Spinal cord (tissue), 10 donors: ENCODE results near the gene PNP. TPM values are rescaled to one million over a fixed set of nuclear protein-coding genes. Genes with fewer than 3 reads are reported as not detected.
"Not testable (repeated sequence)": the region's sequence is repeated elsewhere in the genome, so short reads cannot be mapped to it uniquely, and the experiment has no call there.

Experiments used
- DNase-seq, 6 donors: peaks; one replicate each; pipeline versions ENCODE4 v3.0.0 to v3.0.0-alpha.2; 2013 to 2015; ENCODE audit warnings: low spot score in 6 of 6, low read depth in 4 of 6
- H3K27ac ChIP-seq: one replicate; pipeline ENCODE4 v1.5.1; 2013; ENCODE audit warnings: low read depth, low read length, control low read depth
- H3K27me3 ChIP-seq: one replicate; pipeline ENCODE4 v1.6.1; 2013; ENCODE audit warnings: low read length; ENCODE audit not compliant: control insufficient read depth, insufficient read depth
- H3K36me3 ChIP-seq: one replicate; pipeline ENCODE4 v1.6.1; 2013; ENCODE audit warnings: low read length; ENCODE audit not compliant: control insufficient read depth, insufficient read depth
- H3K4me1 ChIP-seq: one replicate; pipeline ENCODE4 v1.6.1; 2013; ENCODE audit warnings: low read length; ENCODE audit not compliant: control insufficient read depth, insufficient read depth
- H3K4me3 ChIP-seq: one replicate; pipeline ENCODE4 v1.5.1; 2013; ENCODE audit warnings: low read depth, low read length, control low read depth
- H3K9me3 ChIP-seq: one replicate; pipeline ENCODE4 v1.6.1; 2013; ENCODE audit warnings: low read length; ENCODE audit not compliant: control insufficient read depth, insufficient read depth
- WGBS: methylation state at CpG from one replicate; pipeline ENCODE4 v1.1.5; 2013; ENCODE audit warnings: missing lambda C conversion rate; ENCODE audit not compliant: insufficient coverage; 5-methylcytosine and 5-hydroxymethylcytosine counted together
- polyA plus RNA-seq, 2 donors: library from polyadenylated mRNA; unstranded; fragments of 120-200 nt; gene quantifications; one replicate each; pipeline ENCODE4 v1.2.1, GENCODE V29; 2013; ENCODE audit not compliant: insufficient read length in 2 of 2
- total RNA-seq, 2 donors: library from RNA; depleted of rRNA in 1 of 2; stranded (reverse); fragments of 120-200 nt in 1 of 2; fragments of >200 nt in 1 of 2; gene quantifications; one replicate each; pipeline versions ENCODE4 v1.2.3 to v1.2.4, GENCODE V29; 2013 to 2014
- donor health status: healthy.

Gene PNP
- total and polyA plus RNA-seq, 4 donors = 20.9 to 27.3 (median 24.5) TPM

DNA sequence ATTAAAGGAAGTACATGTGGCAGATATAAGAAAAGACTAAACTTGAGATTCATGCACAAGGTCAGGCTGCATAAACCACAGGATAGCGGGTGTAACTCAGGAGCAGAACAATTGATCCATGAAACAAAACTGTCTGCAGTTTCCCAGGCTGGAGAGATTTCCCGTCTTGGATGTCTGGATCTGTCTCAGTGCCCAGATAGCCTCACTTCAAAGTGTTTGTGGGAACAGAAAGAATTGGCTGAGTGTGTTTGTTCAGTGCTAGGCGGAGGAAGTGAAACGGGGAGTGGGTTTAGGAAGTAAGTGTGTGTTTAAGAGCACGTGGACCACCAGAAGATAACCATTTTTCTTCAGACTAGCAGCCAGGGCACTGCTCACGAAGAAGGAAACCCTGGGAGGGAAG, 34.7 kb downstream of the PNP start:
- peak in 1 of 6 donors; percentile 4 for DNase-seq
- 52% methylated on average over 2 of the region's 6 CpGs for WGBS
- Histone ChIP-seq H3K27me3 (no peaks in the 10 kb centered on the region), H3K4me3 (no peak overlapping the region), H3K4me1 (no peaks in the 10 kb centered on the region), H3K9me3 (no peaks in the 10 kb centered on the region), H3K27ac (no peak overlapping the region), H3K36me3 (no peaks in the 10 kb centered on the region)

DNA sequence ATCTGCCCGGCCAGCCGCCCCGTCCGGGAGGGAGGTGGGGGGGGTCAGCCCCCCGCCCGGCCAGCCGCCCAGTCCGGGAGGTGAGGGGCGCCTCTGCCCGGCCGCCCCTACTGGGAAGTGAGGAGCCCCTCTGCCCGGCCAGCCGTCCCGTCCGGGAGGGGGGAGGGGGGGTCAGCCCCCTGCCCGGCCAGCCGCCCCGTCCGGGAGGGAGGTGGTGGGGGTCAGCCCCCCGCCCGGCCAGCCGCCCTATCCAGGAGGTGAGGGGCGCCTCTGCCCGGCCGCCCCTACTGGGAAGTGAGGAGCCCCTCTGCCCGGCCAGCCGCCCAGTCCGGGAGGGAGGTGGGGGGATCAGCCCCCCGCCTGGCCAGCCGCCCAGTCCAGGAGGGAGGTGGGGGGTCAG, 37.1 kb downstream of the PNP start:
- H3K9me3 ChIP-seq, H3K27me3 ChIP-seq, H3K4me3 ChIP-seq, H3K4me1 ChIP-seq, H3K36me3 ChIP-seq, H3K27ac ChIP-seq, DNase-seq: not testable (repeated sequence)
- no CpG with 5 or more reads among the region's 30 CpGs for whole genome bisulfite sequencing

DNA sequence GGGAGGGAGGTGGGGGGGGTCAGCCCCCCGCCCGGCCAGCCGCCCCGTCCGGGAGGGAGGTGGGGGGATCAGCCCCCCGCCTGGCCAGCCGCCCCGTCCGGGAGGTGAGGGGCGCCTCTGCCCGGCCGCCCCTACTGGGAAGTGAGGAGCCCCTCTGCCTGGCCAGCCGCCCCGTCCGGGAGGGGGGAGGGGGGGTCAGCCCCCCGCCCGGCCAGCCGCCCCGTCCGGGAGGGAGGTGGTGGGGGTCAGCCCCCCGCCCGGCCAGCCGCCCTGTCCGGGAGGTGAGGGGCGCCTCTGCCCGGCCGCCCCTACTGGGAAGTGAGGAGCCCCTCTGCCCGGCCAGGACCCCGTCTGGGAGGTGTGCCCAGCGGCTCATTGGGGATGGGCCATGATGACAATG, 37.5 kb downstream of the PNP start:
- not testable (repeated sequence) for H3K36me3 ChIP-seq, H3K9me3 ChIP-seq, DNase-seq, H3K27ac ChIP-seq, H3K4me1 ChIP-seq, H3K4me3 ChIP-seq, H3K27me3 ChIP-seq
- no CpG with 5 or more reads among the region's 30 CpGs for WGBS

DNA sequence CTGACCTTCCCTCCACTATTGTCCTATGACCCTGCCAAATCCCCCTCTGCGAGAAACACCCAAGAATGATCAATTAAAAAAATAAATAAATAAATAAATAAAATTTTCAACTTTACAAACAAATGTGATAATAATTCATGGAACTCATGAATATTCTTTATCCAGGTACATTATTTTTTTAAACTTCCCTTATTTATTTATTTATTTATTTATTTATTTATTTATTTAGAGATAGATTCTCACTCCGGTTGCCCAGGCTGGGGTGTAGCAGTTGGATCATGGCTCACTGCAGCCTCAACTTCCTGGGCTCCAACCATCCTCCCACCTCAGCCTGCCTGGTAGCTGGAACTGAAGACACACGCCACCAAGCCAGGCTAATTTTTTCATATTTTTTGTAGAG, 38.3 kb downstream of the PNP start:
- not testable (repeated sequence) for H3K36me3 ChIP-seq, H3K9me3 ChIP-seq, DNase-seq, H3K27me3 ChIP-seq, H3K27ac ChIP-seq, H3K4me3 ChIP-seq, H3K4me1 ChIP-seq
- WGBS = no CpG with 5 or more reads among the region's 3 CpGs

DNA sequence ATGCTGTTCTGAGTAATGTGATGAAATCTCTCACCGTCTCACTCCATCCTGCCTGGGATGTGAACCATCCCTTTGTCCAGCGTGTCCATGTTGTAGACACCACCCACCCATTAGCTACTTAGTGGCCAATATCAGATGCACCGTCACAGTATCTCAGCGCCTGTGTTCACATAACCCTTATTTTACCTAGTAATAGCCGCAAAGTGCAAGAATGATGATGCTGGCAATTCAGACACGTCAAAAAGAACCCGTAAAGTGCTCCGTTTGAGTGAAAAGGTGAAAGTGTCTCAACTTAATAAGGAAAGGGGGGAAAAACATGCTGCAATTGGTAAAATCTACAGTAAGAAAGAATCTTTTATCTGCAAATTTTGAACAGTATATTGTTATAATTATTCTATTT, 39.2 kb downstream of the PNP start:
- H3K9me3 ChIP-seq = no peaks in the 10 kb centered on the region
- no peaks in the 10 kb centered on the region for H3K27me3 ChIP-seq
- no peak overlapping the region for H3K4me3 ChIP-seq
- DNase-seq = no peak
- no peaks in the 10 kb centered on the region for H3K4me1 ChIP-seq
- no peaks in the 10 kb centered on the region for H3K36me3 ChIP-seq
- whole genome bisulfite sequencing = 81% methylated on average over 2 of the region's 8 CpGs
- no peak overlapping the region for H3K27ac ChIP-seq

DNA sequence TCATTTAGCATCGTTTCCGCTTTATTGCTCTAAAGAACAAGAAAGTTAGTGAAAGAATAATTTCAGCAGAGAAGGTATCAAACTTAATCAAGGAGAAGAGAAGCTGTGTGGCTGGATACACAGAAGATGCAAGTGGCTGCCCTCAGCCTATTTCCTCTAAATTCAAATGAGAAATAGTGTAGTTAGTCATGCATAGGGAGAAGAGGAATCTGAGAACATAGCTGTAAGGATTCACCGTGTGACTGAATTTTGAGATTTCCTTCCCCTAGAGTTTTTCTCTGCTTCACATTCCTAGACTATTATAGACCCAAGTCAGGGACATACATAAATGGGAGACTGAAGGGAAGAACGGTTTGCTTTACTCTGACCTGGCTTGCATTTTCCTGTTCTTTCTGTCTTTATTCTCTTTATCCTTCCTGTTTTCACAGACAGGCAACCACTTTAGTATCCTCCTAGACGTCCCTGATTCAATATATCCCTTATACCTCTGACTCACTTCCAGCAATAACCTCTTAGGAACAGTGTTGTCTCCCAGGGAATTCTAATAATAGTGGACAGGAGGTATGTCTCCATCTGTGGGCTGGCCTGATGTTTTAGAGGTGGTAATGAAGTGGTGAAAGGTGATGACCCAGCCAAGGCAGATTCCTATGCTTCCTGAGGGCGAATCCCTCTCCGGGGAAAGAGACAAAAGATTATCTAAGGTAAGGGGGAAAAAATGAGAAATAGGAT, 43.1 kb downstream of the PNP start:
- no peaks in the 10 kb centered on the region for H3K4me1 ChIP-seq
- H3K27me3 ChIP-seq = no peaks in the 10 kb centered on the region
- H3K9me3 ChIP-seq = no peaks in the 10 kb centered on the region
- H3K36me3 ChIP-seq = no peaks in the 10 kb centered on the region
- H3K27ac ChIP-seq = no peak overlapping the region
- no peak for DNase-seq
- WGBS = 88% methylated on average over 3 of the region's 7 CpGs
- no peak overlapping the region for H3K4me3 ChIP-seq

DNA sequence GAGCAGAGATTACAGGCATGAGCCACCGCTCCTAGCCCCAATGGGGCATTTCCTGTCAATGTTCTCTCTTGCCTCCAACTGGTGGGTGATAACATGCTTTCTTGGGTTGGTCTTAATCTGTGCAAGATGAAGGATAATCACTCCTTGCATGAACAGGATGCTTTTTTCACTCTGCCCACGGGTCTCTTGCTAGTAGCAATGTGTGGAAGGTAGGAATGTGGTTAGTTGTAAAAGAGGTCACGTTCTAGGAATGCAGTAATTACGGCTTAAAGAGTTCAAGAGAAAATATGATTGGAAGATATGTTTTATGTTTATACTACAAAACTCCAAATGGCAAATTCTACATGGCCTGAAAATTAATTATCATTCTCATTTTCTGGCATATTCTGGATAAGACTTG, 46.6 kb downstream of the PNP start:
- Histone ChIP-seq H3K27me3 (no peaks in the 10 kb centered on the region), H3K4me3 (no peak overlapping the region), H3K36me3 (no peaks in the 10 kb centered on the region), H3K9me3 (no peaks in the 10 kb centered on the region), H3K27ac (no peak overlapping the region), H3K4me1 (no peaks in the 10 kb centered on the region)
- WGBS = 58% methylated on average over 2 of the region's 4 CpGs
- no peak for DNase-seq

DNA sequence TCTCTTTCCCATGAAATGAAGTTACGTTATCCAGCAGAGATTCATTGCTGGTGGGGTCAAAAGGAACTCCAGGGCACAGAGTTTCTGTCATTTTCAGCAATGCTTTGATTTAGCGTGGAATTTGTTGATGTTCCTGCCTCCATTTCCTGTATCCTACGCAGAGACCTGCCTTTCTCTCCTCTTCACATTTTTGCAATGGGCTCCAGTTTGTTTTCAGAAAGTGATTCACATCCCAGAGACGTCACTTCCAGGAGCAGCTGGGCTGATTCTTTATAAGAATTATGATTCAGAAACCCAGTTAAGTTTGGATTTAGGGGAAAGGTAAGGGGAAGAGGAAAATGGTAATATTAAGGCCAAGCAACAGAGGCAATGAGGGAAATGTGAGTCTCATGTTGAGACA, 47.7 kb downstream of the PNP start:
- Histone ChIP-seq H3K4me3 (no peak overlapping the region), H3K4me1 (no peaks in the 10 kb centered on the region), H3K27me3 (no peaks in the 10 kb centered on the region), H3K9me3 (no peaks in the 10 kb centered on the region), H3K36me3 (no peaks in the 10 kb centered on the region), H3K27ac (no peak overlapping the region)
- 87% methylated on average over 4 of the region's 4 CpGs for WGBS
- no peak for DNase-seq

DNA sequence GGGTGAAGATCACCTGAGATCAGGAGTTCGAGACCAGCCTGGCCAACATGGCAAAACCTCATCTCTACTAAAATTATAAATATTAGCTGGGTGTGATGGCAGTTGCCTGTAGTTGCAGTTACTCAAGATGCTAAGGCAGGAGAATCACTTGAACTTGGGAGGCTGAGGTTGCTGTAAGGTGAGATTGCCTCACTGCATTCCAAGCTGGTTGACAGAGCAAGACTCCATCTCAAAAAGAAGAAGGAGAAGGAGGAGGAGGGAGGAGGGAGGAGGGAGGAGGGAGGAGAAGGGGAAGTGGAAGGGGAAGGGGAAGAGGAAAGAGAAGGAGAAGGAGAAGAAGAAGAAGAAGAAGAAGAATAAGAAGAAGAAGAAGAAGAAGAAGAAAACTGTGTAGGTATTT, 53.1 kb downstream of the PNP start:
- Histone ChIP-seq H3K27me3 (no peaks in the 10 kb centered on the region), H3K9me3 (no peaks in the 10 kb centered on the region), H3K4me1 (no peaks in the 10 kb centered on the region), H3K27ac (no peak overlapping the region), H3K36me3 (no peaks in the 10 kb centered on the region), H3K4me3 (no peak overlapping the region)
- no CpG with 5 or more reads among the region's 1 CpG for WGBS
- no peak for DNase-seq

DNA sequence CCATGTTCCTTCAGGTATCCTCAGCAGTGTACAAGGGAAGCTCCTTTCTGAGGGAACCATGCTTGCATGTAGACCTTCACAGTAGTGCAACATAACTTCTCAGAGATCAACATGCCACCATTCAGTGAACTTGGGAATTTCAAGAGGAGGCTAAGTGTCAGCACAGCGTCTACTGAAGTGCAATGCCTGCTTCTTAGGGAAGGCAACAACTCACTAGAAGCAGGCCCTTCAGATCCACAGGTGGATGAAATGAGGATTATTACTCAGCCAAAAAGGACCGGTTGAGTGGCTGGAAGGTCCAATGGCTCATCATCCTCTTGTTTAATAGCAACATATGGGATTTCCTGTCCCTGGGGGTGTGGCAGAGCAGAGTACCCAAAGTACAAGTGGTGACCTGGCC, 54.8 kb downstream of the PNP start:
- H3K27me3 ChIP-seq = no peaks in the 10 kb centered on the region
- H3K4me1 ChIP-seq = no peaks in the 10 kb centered on the region
- DNase-seq = no peak
- no peaks in the 10 kb centered on the region for H3K36me3 ChIP-seq
- H3K4me3 ChIP-seq = no peak overlapping the region
- no peaks in the 10 kb centered on the region for H3K9me3 ChIP-seq
- no peak overlapping the region for H3K27ac ChIP-seq
- 89% methylated on average over 1 of the region's 2 CpGs for WGBS
